HG02870 (cell line): ENCODE data around the gene CERK.
"Not testable (repeated sequence)": the region's sequence is repeated elsewhere in the genome, so short reads cannot be mapped to it uniquely, and the experiment has no call there.

Source experiments
- ATAC-seq: cut with Tn5 transposase; IDR thresholded peaks from one replicate; pipeline ENCODE4 v1.9.1; 2021; ENCODE audit warnings: mild to moderate bottlenecking, moderate library complexity; ENCODE audit not compliant: unreplicated experiment

CERK gene

GRCh38 chr22:46734213-46734722 is 3.8 kb downstream of the CERK start:
- ATAC-seq: not testable (repeated sequence)

- ATAC-seq: no peak
Observed at GRCh38 chr22:46732513-46732912, 5.5 kb downstream of the CERK start.

GRCh38 chr22:46732041-46732379 is 6.0 kb downstream of the CERK start:
- no peak for ATAC-seq

DNA sequence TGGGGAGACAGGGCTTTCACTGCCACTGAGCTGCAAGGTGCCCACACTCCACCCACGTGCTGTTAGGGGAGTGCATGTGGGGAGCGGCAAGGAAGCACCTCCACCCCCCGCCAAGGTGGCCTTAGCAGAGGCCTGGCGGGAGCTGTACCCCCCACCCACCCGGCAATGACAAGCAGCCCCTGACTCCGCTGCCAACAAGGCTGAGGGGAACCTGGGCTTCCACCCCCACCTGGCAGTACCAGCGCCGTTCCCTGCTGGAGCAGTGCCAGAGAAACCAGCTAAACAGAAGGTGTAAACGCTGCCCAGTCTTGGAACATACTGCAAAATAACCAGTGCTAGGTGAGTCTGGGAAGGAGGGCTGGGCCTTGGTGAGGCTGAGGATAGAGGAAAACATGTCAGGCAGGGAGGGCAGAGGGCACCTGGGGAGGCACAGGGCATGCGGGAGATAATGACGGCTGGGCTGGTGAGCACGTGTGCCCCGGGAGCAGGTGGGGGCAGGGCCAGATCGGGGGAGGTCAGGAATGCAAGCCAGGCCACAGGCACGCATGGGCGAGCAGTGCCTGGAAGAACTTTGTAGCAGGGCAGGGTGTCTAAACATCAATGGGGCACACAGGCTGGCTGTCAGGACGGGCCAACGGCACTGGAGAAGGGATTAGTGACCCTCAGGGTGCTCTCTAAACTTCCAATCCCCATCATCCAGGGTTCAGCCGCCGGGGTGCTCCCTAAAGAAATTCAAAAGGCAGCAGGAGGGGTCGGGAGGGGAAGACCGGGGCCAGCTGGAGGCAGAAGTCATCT is 6.6 kb downstream of the CERK start:
- ATAC-seq: no peak

- ATAC-seq: no peak
Observed at GRCh38 chr22:46730568-46731245, 7.3 kb downstream of the CERK start.

- no peak for ATAC-seq
Observed at GRCh38 chr22:46728470-46728869, 9.6 kb downstream of the CERK start.

- no peak for ATAC-seq
Observed at GRCh38 chr22:46727813-46728364, 10.2 kb downstream of the CERK start.

DNA sequence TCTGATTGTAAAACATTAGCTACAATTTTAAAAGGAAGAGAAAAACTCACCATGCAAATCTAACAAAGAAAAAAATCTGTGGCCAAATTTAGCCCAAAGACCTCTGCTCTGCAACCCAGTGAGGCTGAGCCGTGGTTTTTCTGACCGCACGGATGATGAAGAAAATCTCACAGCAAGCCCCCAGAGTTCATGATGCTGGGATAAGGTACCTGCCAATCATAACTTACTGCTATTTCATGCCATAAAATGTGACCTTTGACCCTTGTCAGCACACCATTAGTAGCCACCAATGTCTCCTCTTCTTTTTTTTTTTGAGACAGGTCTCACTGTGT is 11.1 kb downstream of the CERK start:
- ATAC-seq: no peak

GRCh38 chr22:46726066-46726985 is 11.7 kb downstream of the CERK start:
- no peak for ATAC-seq

DNA sequence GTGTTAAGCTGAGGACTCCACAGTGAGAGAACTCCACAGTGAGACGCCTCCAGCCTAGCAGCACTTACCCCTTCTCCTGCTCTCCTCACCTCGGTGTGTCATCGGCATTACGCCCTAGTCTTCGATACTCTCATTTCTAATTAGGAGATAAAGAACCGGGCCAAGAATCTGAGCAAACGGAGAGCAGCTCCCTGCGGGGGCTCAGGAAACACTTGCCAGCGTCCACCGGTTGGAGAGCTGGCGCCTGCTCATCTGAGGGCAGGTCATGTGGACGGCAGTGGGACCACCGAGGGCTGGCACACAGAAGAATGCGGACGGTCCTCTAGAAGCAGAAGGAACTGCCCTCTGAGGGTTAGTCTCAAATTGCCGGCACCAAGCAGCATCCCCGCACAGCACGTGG is 13.0 kb downstream of the CERK start:
- no peak for ATAC-seq

DNA sequence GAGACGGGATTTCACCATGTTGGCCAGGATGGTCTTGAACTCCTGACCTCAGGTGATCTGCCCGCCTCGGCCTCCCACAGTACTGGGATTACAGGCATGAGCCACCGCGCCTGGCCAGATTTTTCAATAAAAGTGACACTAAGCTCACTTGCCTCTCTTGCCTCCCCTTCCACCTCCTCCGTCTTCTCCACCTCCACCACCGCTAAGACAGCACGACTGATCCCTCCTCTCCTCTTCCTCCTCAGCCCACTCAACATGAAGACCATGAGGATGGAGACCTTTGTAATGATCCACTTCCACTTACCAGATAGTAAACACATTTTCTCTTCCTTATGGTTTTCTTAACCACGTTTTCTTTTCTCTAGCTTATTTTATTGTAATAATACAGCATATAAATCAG is 14.2 kb downstream of the CERK start:
- no peak for ATAC-seq

GRCh38 chr22:46721501-46722085 is 16.5 kb downstream of the CERK start:
- ATAC-seq: no peak

GRCh38 chr22:46719921-46720320 is 18.1 kb downstream of the CERK start:
- no peak for ATAC-seq

DNA sequence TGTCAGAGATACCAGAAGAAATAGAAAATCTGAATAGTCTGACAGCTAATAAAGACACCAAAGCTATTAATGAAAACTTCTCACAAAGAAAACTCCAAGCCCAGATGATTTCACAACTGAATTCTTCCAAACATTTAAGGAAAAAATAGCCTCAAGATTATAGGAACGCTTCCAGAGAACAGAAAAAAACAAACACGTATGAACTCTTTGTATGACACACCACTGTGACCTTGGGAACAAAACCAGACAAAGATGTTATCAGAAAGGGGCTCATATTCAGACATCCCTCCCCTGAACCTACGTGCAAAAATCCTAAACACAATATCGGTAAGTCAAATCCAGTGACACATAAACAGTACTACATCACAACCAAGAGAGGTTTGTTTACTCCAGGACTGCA is 23.5 kb downstream of the CERK start:
- ATAC-seq: no peak

- ATAC-seq: no peak
Observed at GRCh38 chr22:46712288-46712687, 25.8 kb downstream of the CERK start.

DNA sequence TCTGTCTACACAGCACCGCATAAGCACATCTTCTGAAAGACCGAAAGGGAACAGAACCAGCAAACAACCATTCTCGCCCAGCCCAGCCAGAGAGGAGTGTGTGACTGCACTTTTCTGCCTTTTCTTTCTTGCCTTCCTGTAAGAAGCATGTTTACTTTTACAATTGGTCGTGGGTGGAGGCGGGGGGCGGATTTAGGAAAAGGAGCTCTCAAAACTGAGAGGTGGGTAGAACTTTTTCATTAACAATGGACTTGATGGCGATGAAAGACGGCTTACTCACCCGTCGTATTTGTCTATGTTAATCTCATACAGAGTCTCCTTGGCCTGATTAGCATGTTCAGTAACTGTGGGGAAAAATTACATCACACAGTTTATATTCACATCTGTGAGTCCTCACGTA is 27.2 kb downstream of the CERK start:
- no peak for ATAC-seq

DNA sequence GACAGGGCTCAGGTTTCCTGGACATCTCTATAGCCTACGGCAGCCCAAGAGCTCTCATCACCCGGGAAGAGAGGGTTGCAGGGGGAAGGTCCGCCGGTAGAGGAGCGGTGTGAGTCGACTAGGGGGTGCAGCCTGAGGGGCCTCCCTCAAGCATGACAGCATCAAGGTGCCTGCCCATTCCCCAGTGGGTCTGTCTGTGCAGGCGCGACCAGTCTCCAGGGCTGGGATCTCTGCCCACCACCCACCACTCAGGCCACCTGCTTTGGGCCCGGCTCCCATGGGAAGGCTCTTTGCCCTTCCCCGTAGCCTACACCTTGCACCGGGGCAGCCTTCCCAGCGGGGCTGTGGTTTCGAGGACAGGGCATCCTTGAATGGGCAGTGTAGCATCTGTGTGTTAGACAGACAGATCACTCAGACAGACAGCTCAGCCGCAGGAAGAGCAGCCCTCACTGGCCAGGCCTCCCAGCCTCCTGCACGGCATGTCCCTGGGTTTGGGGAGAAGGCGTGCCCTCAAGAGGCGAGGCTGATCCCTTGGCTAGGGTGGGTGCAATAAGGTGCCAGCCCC is 29.2 kb downstream of the CERK start:
- ATAC-seq: no peak

- no peak for ATAC-seq
Observed at GRCh38 chr22:46707827-46708570, 30.1 kb downstream of the CERK start.

DNA sequence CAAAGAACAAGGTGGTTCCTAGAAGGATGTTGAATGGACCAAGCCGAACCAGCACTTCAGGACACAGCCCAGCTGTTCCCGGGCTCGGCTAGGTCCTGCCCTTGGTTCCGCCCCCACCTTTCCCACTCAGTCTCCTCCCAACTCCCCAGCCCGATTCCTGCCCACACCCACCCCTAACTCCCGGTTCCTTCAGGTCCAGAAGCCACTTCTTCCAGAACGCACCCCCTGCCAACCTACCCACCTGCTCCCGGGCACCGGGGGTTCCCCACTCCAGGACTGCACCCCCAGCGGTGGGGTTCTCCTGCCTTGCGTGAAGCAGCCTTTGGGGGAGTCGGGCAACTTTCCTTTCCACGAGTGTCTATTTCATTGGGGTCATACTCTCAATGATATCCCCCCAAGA is 30.7 kb downstream of the CERK start:
- no peak for ATAC-seq

DNA sequence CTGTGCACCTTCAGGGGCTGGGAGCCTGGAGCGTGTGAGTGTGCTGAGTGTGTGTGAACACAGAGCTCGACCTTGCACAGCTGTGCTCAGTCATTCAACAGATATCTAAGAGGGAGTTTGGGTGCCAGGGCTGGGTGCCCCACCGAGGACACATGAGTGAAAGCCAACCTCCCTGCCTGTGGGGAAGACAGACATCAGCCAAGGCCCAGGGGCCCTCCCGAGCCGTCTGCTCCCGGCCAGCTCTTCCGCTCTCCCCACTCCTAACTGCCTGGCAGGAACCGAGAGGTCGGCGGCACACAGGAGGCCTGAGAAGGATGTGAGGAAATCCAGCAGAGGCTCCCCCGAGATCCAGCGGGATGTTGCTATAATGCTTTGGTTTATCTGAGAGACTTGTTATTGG is 32.0 kb downstream of the CERK start:
- ATAC-seq: no peak
